HG02571 (cell line): ENCODE measurements around the gene PLEKHG7.
"Not testable (repeated sequence)": the region's sequence is repeated elsewhere in the genome, so short reads cannot be mapped to it uniquely, and the experiment has no call there.

Source experiments
- ATAC-seq: cut with Tn5 transposase; IDR thresholded peaks from one replicate; pipeline ENCODE4 v1.9.1; 2021; ENCODE audit warnings: mild to moderate bottlenecking, moderate library complexity; ENCODE audit not compliant: unreplicated experiment

The PLEKHG7 gene

GRCh38 chr12:92794356-92794755 is 91.6 kb downstream of the PLEKHG7 start:
- not testable (repeated sequence) for ATAC-seq

GRCh38 chr12:92794814-92795213 is 92.0 kb downstream of the PLEKHG7 start:
- ATAC-seq = no peak

GRCh38 chr12:92796650-92797049 is 93.9 kb downstream of the PLEKHG7 start:
- no peak for ATAC-seq

- no peak for ATAC-seq
These were observed 100.1 kb downstream of the PLEKHG7 start for GRCh38 chr12:92802906-92803305.

GRCh38 chr12:92803903-92804302 is 101.1 kb downstream of the PLEKHG7 start:
- no peak for ATAC-seq

GRCh38 chr12:92810370-92810769 is 107.6 kb downstream of the PLEKHG7 start:
- ATAC-seq = no peak

- no peak for ATAC-seq
These were observed 111.8 kb downstream of the PLEKHG7 start for GRCh38 chr12:92814584-92814983.

- no peak for ATAC-seq
These were observed 118.4 kb downstream of the PLEKHG7 start for GRCh38 chr12:92821142-92821541.
